ENCODE measurements around the gene ZBTB6.

- TF ChIP-seq CTCF (conservative IDR thresholded peaks at IDR 0.05 in 1 of 2, IDR thresholded peaks at IDR 0.05 in 1 of 2; ENCODE audit: low read depth in 1 of 2, low read length in 2 of 2) (no peak), EZH2 (IDR thresholded peaks at IDR 0.05; ENCODE audit: low read length, missing control alignments) (no peak)
These were observed 23.8 kb upstream of the ZBTB6 start for GRCh38 chr9:122936883-122937282.
